AG04450 (cell line): ENCODE results near the gene MUC5AC. TPM values are rescaled to one million over a fixed set of nuclear protein-coding genes. Genes with fewer than 3 reads are reported as not detected.
"Not testable (repeated sequence)": the region's sequence is repeated elsewhere in the genome, so short reads cannot be mapped to it uniquely, and the experiment has no call there.

Experiments used
- CTCF ChIA-PET: fragments of 300-600, 350-600 bp; formaldehyde crosslinking; extraction: SDS; loops from one replicate; lab custom pipeline; 2022; ENCODE audit warnings: antibody characterized with exemption, inconsistent platforms; lab: Charles Lee
- POLR2A ChIA-PET: fragments of 350-600 bp; formaldehyde crosslinking; extraction: SDS; loops from one replicate; lab custom pipeline; 2021; ENCODE audit warnings: antibody characterized with exemption, inconsistent platforms; lab: Yijun Ruan, JAX
- DNase-seq: peaks from one replicate; pipeline ENCODE4 v3.0.0-alpha.2; 2011; ENCODE audit warnings: low read depth, low spot score
- H3K27ac ChIP-seq: one replicate; pipeline ENCODE4 v1.5.1; 2012; ENCODE audit warnings: low read depth, low read length, control low read depth
- H3K27me3 ChIP-seq: one replicate; pipeline ENCODE4 v1.6.0; 2012; ENCODE audit warnings: low read length; ENCODE audit not compliant: control insufficient read depth, insufficient read depth
- H3K4me3 ChIP-seq: 2 replicates; pipeline ENCODE4 v1.5.1; 2011; ENCODE audit warnings: mild to moderate bottlenecking, low read depth, low read length, control low read depth
- H3K9me3 ChIP-seq: 2 replicates; pipeline ENCODE4 v1.5.1; 2012; ENCODE audit warnings: low read length; ENCODE audit not compliant: control insufficient read depth, insufficient read depth
- CTCF ChIP-seq: IDR thresholded peaks from 2 replicates; pipeline ENCODE4 v1.5.1; 2011; ENCODE audit warnings: low read depth, low read length, control low read depth, inconsistent platforms
- polyA plus RNA-seq: library from polyadenylated mRNA; depleted of rRNA; stranded (reverse); fragments of >200 nt; gene quantifications from 2 replicates; pipeline ENCODE4 v1.2.3, GENCODE V29; 2011

MUC5AC gene
- polyA plus RNA-seq, 1 experiment, result 0.01 TPM

- H3K9me3 ChIP-seq, result peaks cover 32% of the 10 kb centered on the region
- POLR2A ChIA-PET, result no interaction called here
These were observed 54.1 kb downstream of the MUC5AC start for GRCh38 chr11:1211838-1212237.

DNA sequence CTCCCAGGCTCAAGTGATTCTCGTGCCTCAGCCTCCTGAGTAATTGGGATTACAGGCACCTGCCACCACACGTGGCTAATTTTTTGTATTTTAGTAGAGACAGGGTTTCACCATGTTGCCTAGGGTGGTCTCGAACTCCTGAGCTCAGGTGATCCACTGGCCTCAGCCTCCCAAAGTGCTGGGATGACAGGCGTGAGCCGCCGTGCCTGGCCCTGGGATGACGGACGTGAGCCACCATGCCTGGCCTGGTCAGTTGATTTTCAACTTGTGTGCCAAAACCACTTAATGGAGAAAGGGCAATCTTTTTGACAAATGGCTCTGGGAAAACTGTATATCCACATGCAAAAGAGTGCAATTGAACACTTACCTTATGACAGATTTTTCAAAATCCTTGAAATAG, 58.1 kb downstream of the MUC5AC start:
- POLR2A ChIA-PET, H3K9me3 ChIP-seq, DNase-seq, H3K4me3 ChIP-seq, H3K27ac ChIP-seq: not testable (repeated sequence)
- peaks cover 25% of the 10 kb centered on the region for H3K27me3 ChIP-seq
- CTCF ChIA-PET, result interaction anchor here (0.6 kb wide), 1 partner anchor 15 kb away, joined by 3 read pairs; no protein-coding TSS in a partner anchor

More at GRCh38 chr11:1211838-1212237, 54.1 kb downstream of the MUC5AC start:
- H3K27ac ChIP-seq, result no peak overlapping the region
- peaks cover 27% of the 10 kb centered on the region for H3K27me3 ChIP-seq
- no peak for TF ChIP-seq CTCF
- CTCF ChIA-PET, result no interaction called here
- no peak overlapping the region for H3K4me3 ChIP-seq
- DNase-seq, result no peak

DNA sequence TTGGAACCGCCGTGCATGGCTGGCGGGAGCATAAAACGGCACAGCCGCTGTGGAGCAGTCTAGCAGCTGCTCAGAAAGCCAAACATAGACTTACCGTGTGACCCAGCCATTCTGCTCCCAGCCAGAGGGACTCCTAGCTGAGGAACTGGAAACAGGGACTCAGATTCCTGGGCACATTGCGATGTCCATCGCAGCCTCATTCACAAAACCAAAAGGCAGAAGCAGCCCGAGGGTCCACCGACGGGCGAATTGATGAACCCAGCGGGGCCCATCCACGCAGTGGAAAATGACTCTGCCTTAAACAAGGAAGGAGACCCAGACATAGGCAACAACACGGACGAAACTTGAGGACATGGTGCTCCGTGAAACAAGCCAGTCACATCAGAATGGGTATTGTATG, 59.4 kb downstream of the MUC5AC start:
- no peak for DNase-seq
- H3K27ac ChIP-seq, result no peak overlapping the region
- no peak for TF ChIP-seq CTCF
- H3K9me3 ChIP-seq, result no peaks in the 10 kb centered on the region; the same call in 1 of the 2 replicates
- ChIA-PET POLR2A (no interaction called here), CTCF (no interaction called here)
- H3K4me3 ChIP-seq, result no peak overlapping the region
- peaks cover 17% of the 10 kb centered on the region for H3K27me3 ChIP-seq

DNA sequence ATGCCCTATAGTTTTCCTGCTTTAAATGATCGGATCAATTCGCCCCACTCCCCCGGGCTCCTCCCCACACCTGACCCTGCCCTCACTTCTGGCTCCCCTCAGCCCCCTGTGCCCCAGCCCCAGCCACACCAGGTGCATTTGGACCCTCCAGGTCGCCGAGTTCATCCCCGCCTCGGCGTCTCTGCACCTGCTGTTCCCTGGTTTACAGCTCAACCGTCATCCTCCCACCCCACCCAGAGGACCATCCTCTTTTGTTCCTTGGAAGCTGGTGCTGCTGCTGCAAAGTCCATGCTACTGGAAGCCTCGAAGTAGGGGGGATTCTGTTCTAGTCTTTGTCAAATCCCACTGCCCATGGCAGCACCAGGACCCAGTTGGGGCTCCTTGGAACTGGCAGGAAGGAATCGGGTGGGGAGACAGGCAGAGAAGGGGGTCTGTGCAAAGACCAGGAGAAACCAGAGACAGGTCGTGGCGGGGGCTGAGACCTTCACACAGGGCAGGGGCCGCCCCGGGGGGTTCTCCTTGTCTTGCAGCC, 60.6 kb downstream of the MUC5AC start:
- no peaks in the 10 kb centered on the region; the same call in 1 of the 2 replicates for H3K9me3 ChIP-seq
- no peak overlapping the region for H3K27ac ChIP-seq
- DNase-seq, result no peak
- no peak for TF ChIP-seq CTCF
- H3K27me3 ChIP-seq, result peaks cover 19% of the 10 kb centered on the region
- POLR2A ChIA-PET, result no interaction called here
- no peak overlapping the region for H3K4me3 ChIP-seq
- CTCF ChIA-PET, result no interaction called here

- no peak for DNase-seq
- no peak for TF ChIP-seq CTCF
- H3K27ac ChIP-seq, result no peak overlapping the region
- no peak overlapping the region for H3K4me3 ChIP-seq
- ChIA-PET POLR2A (no interaction called here), CTCF (no interaction called here)
- H3K9me3 ChIP-seq, result no peaks in the 10 kb centered on the region; the same call in 1 of the 2 replicates
- peaks cover 19% of the 10 kb centered on the region for H3K27me3 ChIP-seq
These were observed 61.2 kb downstream of the MUC5AC start for GRCh38 chr11:1218788-1219445.
